Endothelial cell of hepatic sinusoid (primary cell): ENCODE data around the gene INSIG2.

Experiments used
- in situ Hi-C: cut with HindIII; loops from 2 replicates; pipeline ENCODE4 v1.10.0; 2017; ENCODE audit warnings: low sequenced_read_pairs

The INSIG2 gene

GRCh38 chr2:118088051-118089024, at the start of gene INSIG2:
Gene INSIG2 (plus strand): TSS chr2:118088471. CDS start chr2:118096557, 8,086 bp downstream.
- in situ Hi-C loops, result no loop called here

GRCh38 chr2:118040891-118041290, 47.4 kb upstream of the INSIG2 start:
- in situ Hi-C loops, result loop anchor here (25.0 kb wide), 1 partner anchor 821 kb away; no protein-coding TSS in a partner anchor

GRCh38 chr2:118044103-118044716, 44.1 kb upstream of the INSIG2 start:
- in situ Hi-C loops, result loop anchor here (25.0 kb wide), 1 partner anchor 818 kb away; no protein-coding TSS in a partner anchor

GRCh38 chr2:118044854-118045253, 43.4 kb upstream of the INSIG2 start:
- in situ Hi-C loops, result loop anchor here (25.0 kb wide), 1 partner anchor 817 kb away; no protein-coding TSS in a partner anchor

GRCh38 chr2:118045286-118045685, 43.0 kb upstream of the INSIG2 start:
- in situ Hi-C loops, result loop anchor here (25.0 kb wide), 1 partner anchor 817 kb away; no protein-coding TSS in a partner anchor

- in situ Hi-C loops, result loop anchor here (25.0 kb wide), 1 partner anchor 816 kb away; no protein-coding TSS in a partner anchor
Measured at GRCh38 chr2:118046634-118047210, 41.5 kb upstream of the INSIG2 start.

GRCh38 chr2:118047380-118047826, 40.9 kb upstream of the INSIG2 start:
- in situ Hi-C loops, result loop anchor here (25.0 kb wide), 1 partner anchor 815 kb away; no protein-coding TSS in a partner anchor

- in situ Hi-C loops, result loop anchor here (25.0 kb wide), 1 partner anchor 814 kb away; no protein-coding TSS in a partner anchor
Measured at GRCh38 chr2:118048401-118048800, 39.9 kb upstream of the INSIG2 start.

GRCh38 chr2:118049140-118049815, 39.0 kb upstream of the INSIG2 start:
- in situ Hi-C loops, result loop anchor here (25.0 kb wide), 1 partner anchor 813 kb away; no protein-coding TSS in a partner anchor

GRCh38 chr2:118049816-118050140, 38.5 kb upstream of the INSIG2 start:
- in situ Hi-C loops, result loop anchor here (25.0 kb wide), 1 partner anchor 813 kb away; no protein-coding TSS in a partner anchor

GRCh38 chr2:118050386-118050785, 37.9 kb upstream of the INSIG2 start:
- in situ Hi-C loops, result no loop called here

- in situ Hi-C loops, result no loop called here
Measured at GRCh38 chr2:118050974-118051373, 37.3 kb upstream of the INSIG2 start.

- in situ Hi-C loops, result no loop called here
Measured at GRCh38 chr2:118051826-118052358, 36.4 kb upstream of the INSIG2 start.

GRCh38 chr2:118052474-118052873, 35.8 kb upstream of the INSIG2 start:
- in situ Hi-C loops, result no loop called here

- in situ Hi-C loops, result no loop called here
Measured at GRCh38 chr2:118053681-118054080, 34.6 kb upstream of the INSIG2 start.

GRCh38 chr2:118054213-118055008, 33.9 kb upstream of the INSIG2 start:
- in situ Hi-C loops, result no loop called here

- in situ Hi-C loops, result no loop called here
Measured at GRCh38 chr2:118055512-118056164, 32.6 kb upstream of the INSIG2 start.

- in situ Hi-C loops, result no loop called here
Measured at GRCh38 chr2:118056165-118056534, 32.1 kb upstream of the INSIG2 start.

- in situ Hi-C loops, result no loop called here
Measured at GRCh38 chr2:118056801-118057200, 31.5 kb upstream of the INSIG2 start.
